Measurements from ENCODE around the gene CALML6. TPM values are rescaled to one million over a fixed set of nuclear protein-coding genes. Genes with fewer than 3 reads are reported as not detected.

Gene CALML6
- total and polyA plus RNA-seq, 2 of the 4 experiments (the other 2 are of a cell fraction), result 0.91 TPM; not detected in 1

DNA sequence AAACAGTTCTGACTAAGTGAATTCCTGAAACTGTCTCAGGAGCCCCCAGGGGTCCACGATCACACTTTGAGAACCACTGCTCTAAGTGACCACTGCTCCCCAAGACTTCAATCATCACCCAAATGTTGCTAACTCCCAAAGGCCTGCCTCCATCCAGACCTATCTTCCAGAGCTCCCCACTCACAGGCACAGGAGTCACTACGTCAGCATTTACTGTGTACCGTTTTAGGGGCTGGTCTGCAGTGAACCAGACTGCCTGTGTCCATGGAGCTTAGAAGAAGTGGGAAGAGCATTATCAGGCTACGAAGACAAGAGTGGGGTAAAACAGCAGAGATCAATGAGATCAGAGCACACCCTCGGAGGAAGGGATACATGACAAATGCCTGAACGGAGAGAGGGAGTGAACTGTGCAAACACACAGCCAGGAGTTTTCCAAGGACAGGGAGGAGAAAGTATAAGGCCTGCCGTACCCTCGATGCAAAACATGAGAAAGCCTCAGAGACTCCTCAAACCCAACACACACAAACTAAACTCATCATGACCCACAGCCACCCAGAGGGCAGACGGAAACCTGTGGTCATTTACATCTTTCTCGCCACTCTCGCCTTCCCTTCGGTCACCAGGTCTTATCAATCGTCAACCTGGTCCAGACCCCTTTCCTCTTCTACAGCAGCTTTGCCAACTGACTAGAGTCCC is 34.3 kb upstream of the CALML6 start:
- Histone ChIP-seq H3K79me1 (ENCODE audit: low read depth in 1 of 2, low read length in 2 of 2) (peaks cover 0 to 37% of the 10 kb centered on the region in 2 experiments; a peak in 2 of 4 replicates), H3K4me3 (ENCODE audit: insufficient read depth, low read depth, low read length) (no peak overlapping the region), H3K9me3 (ENCODE audit: control insufficient read depth, insufficient read depth, low read length) (no peaks in the 10 kb centered on the region), H2AK5ac (ENCODE audit: low read depth, low read length) (no peak overlapping the region), H4K8ac (ENCODE audit: low read depth in 2 of 2, low read length in 2 of 2) (no peak overlapping the region), H3K4ac (ENCODE audit: low read depth, low read length) (no peak overlapping the region), H4K20me1 (ENCODE audit: insufficient read depth, low read length) (peaks cover 100% of the 10 kb centered on the region), H2AK9ac (replicated peaks; ENCODE audit: low read depth, low read length, poor library complexity) (peak overlapping the region; percentile 33), H3K9ac (ENCODE audit: low read depth, low read length) (no peak overlapping the region), H2BK15ac (ENCODE audit: low read depth, low read length) (no peak overlapping the region), H3K18ac (ENCODE audit: low read depth, low read length) (no peak overlapping the region), H3K4me1 (ENCODE audit: control insufficient read depth, insufficient read depth, low read length) (peaks cover 13% of the 10 kb centered on the region), H4K5ac (ENCODE audit: low read depth, low read length) (no peak overlapping the region), H3K27me3 (ENCODE audit: control insufficient read depth, insufficient read depth, low read length) (no peaks in the 10 kb centered on the region), H3K36me3 (ENCODE audit: control insufficient read depth, insufficient read depth, low read length) (peaks cover 17% of the 10 kb centered on the region), H2BK20ac (ENCODE audit: low read depth, low read length) (no peak overlapping the region), H2BK120ac (ENCODE audit: low read depth, low read length) (no peak overlapping the region), H3K9me1 (ENCODE audit: insufficient read depth, low read length) (peaks cover 36% of the 10 kb centered on the region), H3K23ac (ENCODE audit: low read depth, low read length) (no peak overlapping the region), H3K27ac (ENCODE audit: insufficient read depth, low read length) (no peak overlapping the region), H4K91ac (ENCODE audit: insufficient read depth, low read depth, low read length) (no peak overlapping the region), H2BK5ac (ENCODE audit: low read depth, low read length, poor library complexity, severe bottlenecking) (no peak overlapping the region), H3K14ac (replicated peaks; ENCODE audit: low read depth, low read length) (no peak overlapping the region), H3K4me2 (ENCODE audit: low read depth, low read length) (no peak overlapping the region), H3K56ac (ENCODE audit: extremely low read depth, insufficient read depth, low read length) (no peak overlapping the region), H2AFZ (replicated peaks; ENCODE audit: low read length, poor library complexity) (no peak overlapping the region)
- no peak for TF ChIP-seq FOS (IDR thresholded peaks at IDR 0.05; ENCODE audit: low read depth, low read length)
- TF ChIP-seq CHD1 (IDR thresholded peaks at IDR 0.05; ENCODE audit: low read depth, low read length), result no peak
- no peak for TF ChIP-seq RCOR1 (IDR thresholded peaks at IDR 0.05; ENCODE audit: insufficient replicate concordance, low read length)
- TF ChIP-seq, protein P1, sequence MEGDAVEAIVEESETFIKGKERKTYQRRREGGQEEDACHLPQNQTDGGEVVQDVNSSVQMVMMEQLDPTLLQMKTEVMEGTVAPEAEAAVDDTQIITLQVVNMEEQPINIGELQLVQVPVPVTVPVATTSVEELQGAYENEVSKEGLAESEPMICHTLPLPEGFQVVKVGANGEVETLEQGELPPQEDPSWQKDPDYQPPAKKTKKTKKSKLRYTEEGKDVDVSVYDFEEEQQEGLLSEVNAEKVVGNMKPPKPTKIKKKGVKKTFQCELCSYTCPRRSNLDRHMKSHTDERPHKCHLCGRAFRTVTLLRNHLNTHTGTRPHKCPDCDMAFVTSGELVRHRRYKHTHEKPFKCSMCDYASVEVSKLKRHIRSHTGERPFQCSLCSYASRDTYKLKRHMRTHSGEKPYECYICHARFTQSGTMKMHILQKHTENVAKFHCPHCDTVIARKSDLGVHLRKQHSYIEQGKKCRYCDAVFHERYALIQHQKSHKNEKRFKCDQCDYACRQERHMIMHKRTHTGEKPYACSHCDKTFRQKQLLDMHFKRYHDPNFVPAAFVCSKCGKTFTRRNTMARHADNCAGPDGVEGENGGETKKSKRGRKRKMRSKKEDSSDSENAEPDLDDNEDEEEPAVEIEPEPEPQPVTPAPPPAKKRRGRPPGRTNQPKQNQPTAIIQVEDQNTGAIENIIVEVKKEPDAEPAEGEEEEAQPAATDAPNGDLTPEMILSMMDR (conservative IDR thresholded peaks at IDR 0.05; ENCODE audit: low read depth, low read length), result no peak
- TF ChIP-seq POLR2A (IDR thresholded peaks at IDR 0.05; ENCODE audit: low read depth, low read length), result no peak
- no peak for TF ChIP-seq MAFK (IDR thresholded peaks at IDR 0.05; ENCODE audit: low read depth, low read length)
- TF ChIP-seq, protein P2, sequence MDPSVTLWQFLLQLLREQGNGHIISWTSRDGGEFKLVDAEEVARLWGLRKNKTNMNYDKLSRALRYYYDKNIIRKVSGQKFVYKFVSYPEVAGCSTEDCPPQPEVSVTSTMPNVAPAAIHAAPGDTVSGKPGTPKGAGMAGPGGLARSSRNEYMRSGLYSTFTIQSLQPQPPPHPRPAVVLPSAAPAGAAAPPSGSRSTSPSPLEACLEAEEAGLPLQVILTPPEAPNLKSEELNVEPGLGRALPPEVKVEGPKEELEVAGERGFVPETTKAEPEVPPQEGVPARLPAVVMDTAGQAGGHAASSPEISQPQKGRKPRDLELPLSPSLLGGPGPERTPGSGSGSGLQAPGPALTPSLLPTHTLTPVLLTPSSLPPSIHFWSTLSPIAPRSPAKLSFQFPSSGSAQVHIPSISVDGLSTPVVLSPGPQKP (IDR thresholded peaks at IDR 0.05; ENCODE audit: borderline replicate concordance, low read depth, low read length), result no peak
- no peak for TF ChIP-seq BHLHE40 (IDR thresholded peaks at IDR 0.05; ENCODE audit: low read depth, low read length)
- TF ChIP-seq CEBPB (IDR thresholded peaks at IDR 0.05; ENCODE audit: low read depth, low read length), result no peak
- no peak for TF ChIP-seq NFE2L2 (IDR thresholded peaks at IDR 0.05; ENCODE audit: low read depth, low read length)
- TF ChIP-seq SMC3 (IDR thresholded peaks at IDR 0.05; ENCODE audit: low read depth, low read length), result no peak
- TF ChIP-seq RFX5 (IDR thresholded peaks at IDR 0.05; ENCODE audit: low read depth, low read length), result no peak
- no peak for TF ChIP-seq MAZ (IDR thresholded peaks at IDR 0.05; ENCODE audit: borderline replicate concordance, low read depth, low read length)
- TF ChIP-seq RAD21 (IDR thresholded peaks at IDR 0.05; ENCODE audit: low read length), result no peak
- WGBS, 2 experiments (ENCODE audit: extremely low coverage in 2 of 2, insufficient read length in 1 of 2), result 88% methylated on average over 9 of the region's 13 CpGs; no CpG with 5 or more reads in 1 of the 2 experiments
- dilution Hi-C loops (cut with HindIII; ENCODE audit: low sequenced_read_pairs, unreplicated experiment) (loop anchor here (10.0 kb wide), 1 partner anchor 56 kb away; no protein-coding TSS in a partner anchor), in situ Hi-C loops (cut with MboI; ENCODE audit: low sequenced_read_pairs) (loop anchor here (10.0 kb wide), 1 partner anchor 86 kb away; no protein-coding TSS in a partner anchor), intact Hi-C loops (cut with micrococcal nuclease) (loop anchor here (5.0 kb wide), 1 partner anchor 33 kb away; no protein-coding TSS in a partner anchor)
- ATAC-seq (ENCODE audit: low read depth) (no peak), DNase-seq (no peak)
- CTCF ChIA-PET, result no interaction called here
- POLR2A ChIA-PET (ENCODE audit: unreplicated experiment), result no interaction called here
- no TSS peak for BruUV-seq (replicated peaks)

All from IMR-90 (cell line).